GOT3 (cell line): Measurements from ENCODE around the gene KIF21A.
"Not testable (repeated sequence)": the region's sequence is repeated elsewhere in the genome, so short reads cannot be mapped to it uniquely, and the experiment has no call there.

Experiments used
- DNase-seq: peaks from one replicate; lab custom pipeline; 2025; ENCODE audit warnings: mixed read lengths; lab: John Stamatoyannopoulos, UW

KIF21A gene

GRCh38 chr12:39348523-39348922 is 94.4 kb downstream of the KIF21A start:
- DNase-seq, result no peak

DNA sequence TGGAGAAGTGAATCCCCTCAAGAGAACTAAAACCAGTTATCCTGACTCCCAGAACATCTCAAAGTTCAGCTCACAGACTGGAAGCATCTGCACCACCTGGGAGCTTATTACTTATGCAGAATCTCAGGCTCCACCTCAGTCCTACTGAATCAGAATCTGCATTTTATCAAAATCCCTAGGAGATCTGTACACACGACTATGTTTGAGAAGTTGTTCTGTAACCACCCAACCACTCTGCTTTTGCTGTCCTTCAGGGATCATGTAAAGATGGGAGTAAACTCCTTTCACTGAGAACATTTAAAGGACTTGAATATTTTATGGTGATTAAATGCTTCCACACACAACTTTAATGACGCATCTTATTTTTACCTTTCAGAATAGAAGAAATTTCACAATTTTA is 98.0 kb downstream of the KIF21A start:
- DNase-seq, result no peak

DNA sequence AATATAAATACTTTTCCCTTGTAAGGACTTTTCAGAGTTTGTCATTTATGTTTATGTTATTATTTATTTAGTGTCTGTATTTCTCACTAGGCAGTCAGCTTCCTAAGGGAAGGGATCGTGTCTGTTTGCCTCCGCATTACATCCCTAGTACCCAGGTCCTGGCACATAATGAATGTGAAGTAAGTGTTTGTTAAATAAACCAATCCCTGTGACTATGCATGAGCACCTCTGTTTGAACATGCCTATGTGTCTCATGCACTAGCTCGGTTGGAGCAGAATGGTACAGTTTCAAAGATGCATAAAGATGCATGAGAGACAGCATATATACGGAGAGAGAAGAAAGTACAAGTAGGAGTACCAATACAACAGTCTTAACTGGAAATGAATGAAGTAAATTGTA is 99.3 kb downstream of the KIF21A start:
- no peak for DNase-seq

DNA sequence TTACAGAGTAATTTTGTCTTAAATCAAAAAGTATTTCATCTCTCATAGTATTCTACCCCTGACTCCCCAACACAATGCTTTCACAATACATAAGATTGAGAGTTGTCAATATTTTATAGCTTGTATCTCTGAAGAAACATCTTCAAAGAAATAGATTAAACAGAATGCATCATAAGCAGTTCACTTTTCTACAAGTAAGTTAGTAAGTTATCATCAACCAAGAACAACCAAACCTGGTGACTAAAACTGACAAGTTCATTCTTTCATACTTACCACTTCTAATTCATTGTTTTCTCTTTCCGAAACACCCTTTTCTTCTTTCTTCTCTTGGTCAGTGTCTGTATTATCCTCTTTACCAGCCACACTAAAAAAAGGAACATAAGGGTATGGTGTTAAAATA is 101.2 kb downstream of the KIF21A start:
- no peak for DNase-seq

DNA sequence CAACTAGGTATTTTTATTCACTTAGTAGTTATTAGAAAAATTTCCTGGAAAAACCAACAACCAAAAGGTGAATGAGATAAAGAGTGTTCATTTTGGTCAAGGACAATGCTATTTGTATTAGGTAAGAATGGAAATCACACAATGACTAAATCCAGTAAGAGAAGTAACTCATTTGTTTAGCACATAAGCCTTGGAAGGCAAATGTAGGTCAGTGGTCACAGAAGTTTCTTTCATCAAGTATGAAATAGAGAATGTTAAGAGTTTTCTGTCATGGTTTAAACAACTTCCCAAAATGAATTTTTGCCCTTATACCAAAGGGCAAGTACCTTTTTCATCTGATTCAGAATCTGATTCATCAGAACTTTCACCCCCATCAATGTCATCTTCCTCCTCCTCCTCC is 101.7 kb downstream of the KIF21A start:
- no peak for DNase-seq

GRCh38 chr12:39332661-39333175 is 110.2 kb downstream of the KIF21A start:
- DNase-seq, result no peak

DNA sequence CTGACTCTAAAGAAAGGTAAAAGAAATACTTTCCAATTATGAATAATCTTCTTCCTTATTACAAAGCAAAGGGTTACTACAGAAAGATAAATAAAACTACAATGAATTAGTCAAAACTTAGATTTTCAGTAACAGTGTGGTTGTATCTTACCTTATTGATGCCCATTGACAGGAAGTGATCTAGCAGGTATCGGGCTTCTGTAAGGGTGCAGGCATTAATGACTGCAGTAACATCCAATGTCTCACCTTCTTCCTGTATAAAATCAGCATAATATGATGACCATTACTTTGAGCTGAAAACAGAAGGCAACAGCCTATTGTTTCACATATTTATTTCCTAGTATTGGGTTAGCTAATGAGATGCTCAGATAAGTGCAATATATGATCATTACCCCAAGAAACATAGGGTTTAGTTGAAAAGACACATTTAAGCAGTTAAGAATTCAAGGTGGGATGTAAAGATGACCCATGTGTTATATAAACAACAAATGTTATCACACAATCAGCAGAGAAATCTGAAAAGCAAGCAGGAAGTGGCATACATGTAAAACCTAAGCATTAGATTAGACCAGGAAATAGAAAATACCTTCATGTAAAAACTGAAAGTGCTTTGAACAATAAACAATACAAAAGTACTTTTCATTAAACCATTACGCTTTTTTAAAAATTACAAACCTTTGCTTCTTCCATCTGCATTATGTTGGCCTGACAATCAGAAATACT is 111.2 kb downstream of the KIF21A start:
- no peak for DNase-seq

- DNase-seq, result no peak
These were observed 113.0 kb downstream of the KIF21A start for GRCh38 chr12:39329876-39330275.

- no peak for DNase-seq
These were observed 113.9 kb downstream of the KIF21A start for GRCh38 chr12:39329018-39329417.

DNA sequence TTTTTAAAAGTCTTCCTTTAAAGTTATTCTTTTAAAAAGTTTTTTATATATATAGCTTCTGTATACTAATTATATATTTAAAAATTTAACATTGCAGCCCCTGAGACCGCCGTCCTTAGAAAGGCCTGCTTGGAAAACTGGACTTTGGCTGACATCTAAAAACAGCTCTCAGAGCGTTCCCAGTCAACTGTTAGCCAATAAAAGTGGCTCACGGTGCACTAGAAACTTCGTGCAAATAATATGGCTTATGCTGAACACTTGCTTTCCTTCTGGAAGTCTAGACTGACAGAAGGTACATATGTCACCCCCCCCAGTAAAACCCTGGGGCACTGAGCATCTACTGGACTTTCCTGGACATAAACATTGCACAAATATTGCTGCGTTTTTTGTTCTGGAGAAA is 115.0 kb downstream of the KIF21A start:
- no peak for DNase-seq

GRCh38 chr12:39327510-39327909 is 115.4 kb downstream of the KIF21A start:
- no peak for DNase-seq

DNA sequence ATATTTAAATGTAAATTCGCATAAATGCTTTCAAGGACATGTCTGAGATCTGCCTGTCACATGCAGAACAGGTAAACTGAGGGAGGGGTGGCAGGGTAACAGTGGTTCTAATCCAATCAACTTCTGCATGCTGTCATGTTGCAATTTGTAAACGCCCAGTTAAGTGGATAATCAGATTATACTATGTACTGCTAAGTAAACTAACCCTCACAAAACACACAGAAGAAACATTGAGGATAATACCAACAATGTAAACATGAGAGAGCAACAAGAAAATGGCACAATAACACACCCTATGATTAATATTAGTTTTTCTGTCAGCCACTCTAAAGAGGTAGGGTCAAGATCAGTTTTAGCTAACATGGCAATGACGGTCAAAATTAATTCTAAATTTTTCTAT is 123.7 kb downstream of the KIF21A start:
- no peak for DNase-seq

DNA sequence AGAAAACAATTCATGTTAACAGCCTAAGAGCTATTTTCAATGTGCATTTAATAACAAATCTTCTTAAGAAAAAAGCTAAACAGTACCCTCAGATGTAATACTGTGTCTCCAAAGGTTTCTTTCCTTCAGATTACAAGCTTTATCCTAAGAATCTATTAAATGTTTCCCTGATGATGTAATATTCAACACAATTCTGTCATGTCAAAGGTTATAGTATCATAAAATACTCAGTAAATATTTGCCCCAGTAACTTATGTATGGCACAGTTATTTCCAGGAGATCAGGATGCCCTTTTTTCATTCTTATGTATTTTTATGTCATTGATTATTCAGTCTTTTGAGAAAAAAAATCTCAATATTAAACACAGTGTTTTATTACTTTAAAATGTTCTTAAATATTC is 128.4 kb downstream of the KIF21A start:
- no peak for DNase-seq

DNA sequence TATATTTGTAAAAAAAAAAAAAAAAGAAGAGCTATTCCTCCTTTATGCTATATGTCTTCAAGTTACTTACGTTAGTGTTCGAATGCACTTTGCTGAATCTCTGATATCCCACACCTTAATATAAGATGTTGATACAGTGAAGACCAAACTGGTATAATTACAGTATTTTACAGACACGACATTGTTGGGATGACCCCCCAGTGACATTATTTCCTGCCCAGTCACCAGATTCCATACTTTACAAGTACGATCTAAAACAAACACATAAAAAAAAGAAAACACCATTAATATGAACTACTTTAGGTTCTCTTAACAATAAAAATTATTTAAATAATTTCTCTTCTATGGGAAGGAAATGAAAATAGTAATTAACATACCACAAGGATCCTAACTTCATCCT is 133.4 kb downstream of the KIF21A start:
- DNase-seq, result no peak

DNA sequence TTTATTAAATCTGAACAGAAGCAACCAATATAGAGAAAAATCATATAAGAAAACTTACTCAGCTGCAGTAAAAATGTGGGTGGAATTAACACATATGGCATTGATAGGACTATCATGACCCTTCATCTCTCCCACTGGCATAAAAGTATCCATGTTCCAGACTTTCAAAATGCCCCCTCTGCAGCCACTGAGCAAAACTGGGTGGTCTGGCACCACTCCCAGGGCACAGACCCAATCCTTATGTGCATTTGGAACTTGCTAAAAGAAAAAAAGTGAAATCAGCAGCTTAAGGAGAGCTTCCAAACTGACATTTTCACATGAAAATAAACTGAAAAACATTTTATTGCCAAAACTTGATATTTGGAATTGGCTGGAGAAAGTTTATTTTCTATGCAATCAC is 141.5 kb downstream of the KIF21A start:
- DNase-seq, result no peak

DNA sequence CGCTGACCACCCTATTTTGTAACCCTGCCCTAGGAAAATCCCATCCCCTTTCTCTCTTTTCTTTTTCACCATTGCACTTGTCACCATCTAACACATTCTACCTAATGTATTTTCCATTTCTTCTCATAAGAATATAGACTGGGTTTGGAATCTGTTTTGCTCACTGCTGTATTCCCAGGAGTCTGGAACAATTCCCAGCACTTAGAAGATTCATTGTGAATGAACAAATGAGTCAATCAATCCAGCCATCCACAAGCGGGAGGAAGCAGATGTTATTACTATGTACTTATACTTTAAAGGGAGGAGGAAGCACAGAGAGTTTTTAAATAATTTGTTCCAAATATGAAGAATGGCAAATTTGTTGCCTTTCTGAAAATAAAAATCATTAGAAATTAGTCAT is 142.1 kb downstream of the KIF21A start:
- DNase-seq, result no peak

GRCh38 chr12:39297891-39298290 is 145.0 kb downstream of the KIF21A start:
- DNase-seq, result no peak

- DNase-seq, result no peak
These were observed 146.4 kb downstream of the KIF21A start for GRCh38 chr12:39296496-39296895.

GRCh38 chr12:39295593-39295992 is 147.3 kb downstream of the KIF21A start:
- DNase-seq, result not testable (repeated sequence)

DNA sequence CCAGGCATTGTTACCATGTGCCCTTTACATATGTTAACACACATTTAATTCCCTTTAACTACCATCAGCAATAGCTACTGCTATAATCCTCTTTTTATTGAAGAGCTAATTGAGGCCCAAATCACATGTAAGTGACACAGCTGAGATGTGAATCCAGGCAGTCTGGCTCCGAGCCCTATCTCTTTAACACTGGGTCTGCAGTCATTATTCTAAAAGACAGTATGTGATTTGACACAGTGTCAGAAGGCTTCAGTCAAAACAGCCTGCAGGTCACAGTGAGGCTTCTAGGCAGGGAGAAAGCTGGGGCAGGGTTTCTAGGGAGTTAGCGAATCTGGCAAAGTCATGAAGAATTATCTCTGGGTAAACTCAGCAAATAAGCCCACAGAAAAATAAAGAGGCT is 148.2 kb downstream of the KIF21A start:
- no peak for DNase-seq

GRCh38 chr12:39292125-39292630 is 150.7 kb downstream of the KIF21A start:
- no peak for DNase-seq

DNA sequence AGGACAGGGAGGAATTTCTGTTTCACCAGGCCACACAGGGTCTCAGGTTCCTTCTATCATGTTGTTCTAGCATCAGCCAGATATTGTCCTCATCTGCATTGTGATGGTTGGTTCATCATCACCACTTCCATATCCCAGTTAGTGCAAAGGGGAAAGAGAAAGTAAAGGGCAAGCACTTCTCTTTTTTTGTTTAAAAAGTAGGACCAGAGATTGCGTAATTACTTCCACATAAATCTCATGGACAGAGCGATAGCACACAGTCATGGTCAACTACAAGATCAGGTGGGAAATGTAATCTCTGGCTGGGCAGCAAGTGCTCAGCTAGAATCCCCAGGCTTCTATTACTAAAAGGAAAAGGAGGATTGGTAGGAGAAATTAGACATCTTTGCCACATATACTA is 155.1 kb downstream of the KIF21A start:
- DNase-seq, result no peak

DNA sequence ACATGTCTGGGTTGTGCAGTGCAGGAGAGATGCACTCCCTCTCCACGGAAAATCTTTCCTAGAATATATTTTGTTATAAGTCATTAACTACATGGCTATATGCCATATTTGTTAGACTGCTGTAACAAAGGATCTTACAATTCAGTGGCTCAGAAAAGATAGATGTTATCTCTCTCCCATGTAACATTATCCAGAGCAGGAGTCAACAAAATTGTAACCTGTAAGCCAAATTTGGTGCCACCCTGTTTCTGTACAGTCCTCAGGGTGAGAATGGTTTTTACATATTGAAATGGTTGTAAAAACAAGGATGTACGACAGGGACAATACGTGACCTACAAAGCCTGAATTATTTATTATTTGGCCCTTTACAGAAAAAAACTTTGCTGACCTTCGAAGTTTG is 155.5 kb downstream of the KIF21A start:
- no peak for DNase-seq

- no peak for DNase-seq
These were observed 164.5 kb downstream of the KIF21A start for GRCh38 chr12:39278426-39278825.
